ENCODE results near the gene WDR76.

The WDR76 gene

DNA sequence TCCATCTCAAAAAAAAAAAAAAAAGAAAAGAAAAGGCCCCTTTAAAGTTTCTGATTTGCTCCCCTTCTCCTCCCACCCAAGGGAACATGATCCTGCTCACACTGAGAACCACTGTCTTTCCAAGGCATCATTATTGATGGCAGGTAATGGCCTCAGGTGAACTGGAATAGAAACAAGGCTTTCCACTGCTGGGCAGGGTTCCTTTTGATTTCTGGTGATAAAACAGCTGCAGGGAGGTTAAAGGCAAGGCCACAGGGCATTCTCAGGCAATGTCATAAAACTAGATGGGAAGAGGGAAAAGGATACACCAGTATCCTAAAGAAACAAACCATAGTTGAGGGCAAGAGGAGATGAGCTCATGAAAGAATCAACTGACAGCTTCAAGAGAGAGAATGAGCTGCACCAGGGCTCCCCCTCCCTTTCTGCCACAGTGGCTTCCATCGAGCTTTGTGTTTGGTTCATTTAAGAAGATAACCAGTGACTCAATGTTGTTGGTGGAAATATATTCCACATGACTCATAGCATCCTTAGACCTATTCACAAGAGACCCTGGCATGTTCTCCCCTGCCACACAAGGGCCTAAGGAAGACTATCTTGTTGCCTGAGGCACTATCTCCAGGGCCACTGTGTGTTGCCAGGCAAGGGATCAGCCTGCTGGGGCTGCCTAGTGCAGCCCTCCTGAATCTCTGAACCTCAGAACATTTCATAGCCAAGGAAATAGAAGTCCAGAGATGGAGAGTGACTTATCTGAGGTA, 86.4 kb downstream of the WDR76 start:
- Histone ChIP-seq H3K4me3 (ENCODE audit: low read depth, low read length) (peak overlapping the region; percentile 1; the same call in 1 of the 2 replicates), H3K27me3 (ENCODE audit: insufficient read depth, low read length) (no peaks in the 10 kb centered on the region), H3K36me3 (ENCODE audit: insufficient read depth, low read length) (no peaks in the 10 kb centered on the region; the same call in 1 of the 2 replicates), H2AFZ (ENCODE audit: low read length, unreplicated experiment) (peak overlapping the region; percentile 42), H3K27ac (ENCODE audit: low read depth, low read length) (peak overlapping the region; percentile 83), H3K4me1 (ENCODE audit: control insufficient read depth, insufficient read depth, low read length, unreplicated experiment) (peaks cover 43% of the 10 kb centered on the region), H3K79me2 (ENCODE audit: control insufficient read depth, insufficient read depth, low read length, unreplicated experiment) (no peaks in the 10 kb centered on the region)

- H3K27me3 ChIP-seq (ENCODE audit: insufficient read depth, low read length) = no peaks in the 10 kb centered on the region
- peaks cover 43% of the 10 kb centered on the region for H3K4me1 ChIP-seq (ENCODE audit: control insufficient read depth, insufficient read depth, low read length, unreplicated experiment)
- peak overlapping the region; percentile 1; the same call in 1 of the 2 replicates for H3K4me3 ChIP-seq (ENCODE audit: low read depth, low read length)
- no peaks in the 10 kb centered on the region for H3K79me2 ChIP-seq (ENCODE audit: control insufficient read depth, insufficient read depth, low read length, unreplicated experiment)
- H3K36me3 ChIP-seq (ENCODE audit: insufficient read depth, low read length) = no peaks in the 10 kb centered on the region; the same call in 1 of the 2 replicates
- H3K27ac ChIP-seq (ENCODE audit: low read depth, low read length) = peak overlapping the region; percentile 83
- peak overlapping the region; percentile 42 for H2AFZ ChIP-seq (ENCODE audit: low read length, unreplicated experiment)
Observed at GRCh38 chr15:43913941-43914340, 87.1 kb downstream of the WDR76 start.

- Histone ChIP-seq H2AFZ (ENCODE audit: low read length, unreplicated experiment) (no peak overlapping the region), H3K4me3 (ENCODE audit: low read depth, low read length) (no peak overlapping the region), H3K79me2 (ENCODE audit: control insufficient read depth, insufficient read depth, low read length, unreplicated experiment) (no peaks in the 10 kb centered on the region), H3K27me3 (ENCODE audit: insufficient read depth, low read length) (no peaks in the 10 kb centered on the region), H3K27ac (ENCODE audit: low read depth, low read length) (no peak overlapping the region), H3K4me1 (ENCODE audit: control insufficient read depth, insufficient read depth, low read length, unreplicated experiment) (peaks cover 36% of the 10 kb centered on the region), H3K36me3 (ENCODE audit: insufficient read depth, low read length) (no peaks in the 10 kb centered on the region; the same call in 1 of the 2 replicates)
Observed at GRCh38 chr15:43915631-43916325, 89.0 kb downstream of the WDR76 start.

DNA sequence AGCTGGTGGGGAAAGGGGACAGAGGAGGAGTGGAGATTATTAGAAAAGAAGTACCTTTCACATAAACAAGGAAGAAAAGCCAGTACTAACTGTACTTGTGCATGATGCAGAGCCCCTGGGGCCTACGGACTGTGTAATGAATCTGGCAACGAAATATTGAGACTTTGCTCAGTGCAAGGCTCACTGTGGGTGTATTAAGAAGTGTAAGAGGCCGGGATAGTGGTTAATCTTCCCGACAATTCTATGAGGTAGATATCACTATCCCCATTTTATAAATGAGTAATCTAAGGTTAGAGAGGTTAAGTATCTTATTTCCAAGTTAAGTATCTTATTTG, 89.5 kb downstream of the WDR76 start:
- Histone ChIP-seq H3K36me3 (ENCODE audit: insufficient read depth, low read length) (no peaks in the 10 kb centered on the region; the same call in 1 of the 2 replicates), H3K79me2 (ENCODE audit: control insufficient read depth, insufficient read depth, low read length, unreplicated experiment) (no peaks in the 10 kb centered on the region), H3K4me3 (ENCODE audit: low read depth, low read length) (no peak overlapping the region), H3K27me3 (ENCODE audit: insufficient read depth, low read length) (no peaks in the 10 kb centered on the region), H2AFZ (ENCODE audit: low read length, unreplicated experiment) (no peak overlapping the region), H3K27ac (ENCODE audit: low read depth, low read length) (no peak overlapping the region), H3K4me1 (ENCODE audit: control insufficient read depth, insufficient read depth, low read length, unreplicated experiment) (peaks cover 30% of the 10 kb centered on the region)

Data from ACC112 (cell line).